CD4-positive, alpha-beta T cell treated with Interleukin-21 for 1 hour (primary cell): ENCODE results near the gene ZNF407.

Experiments
- DNase-seq: peaks from one replicate; pipeline ENCODE4 v3.0.0-alpha.2; 2020

Gene ZNF407

GRCh38 chr18:74896390-74896991, 298.8 kb downstream of the ZNF407 start:
- peak; percentile 56 for DNase-seq

GRCh38 chr18:74897971-74898657, 300.4 kb downstream of the ZNF407 start:
- no peak for DNase-seq

GRCh38 chr18:74898965-74899364, 301.3 kb downstream of the ZNF407 start:
- no peak for DNase-seq

- DNase-seq: no peak
Measured at GRCh38 chr18:74899554-74899953, 301.9 kb downstream of the ZNF407 start.

- DNase-seq: no peak
Measured at GRCh38 chr18:74901362-74902146, 303.9 kb downstream of the ZNF407 start.

DNA sequence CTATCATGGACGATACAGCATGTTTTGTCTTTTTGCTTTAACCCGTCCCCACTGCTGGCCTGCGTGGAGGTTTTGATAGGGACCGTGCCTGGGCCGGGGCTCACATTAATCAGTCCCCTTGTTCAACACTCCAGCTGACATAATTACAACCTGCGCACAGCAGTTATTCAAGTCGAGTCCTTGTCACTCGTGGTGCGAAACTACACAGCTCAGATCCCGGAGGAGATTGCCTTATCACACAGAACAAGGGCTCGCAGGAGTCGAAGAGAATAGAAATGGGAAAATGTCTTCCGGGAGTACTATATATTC, 304.4 kb downstream of the ZNF407 start:
- DNase-seq: no peak

- no peak for DNase-seq
Measured at GRCh38 chr18:74905247-74905646, 307.6 kb downstream of the ZNF407 start.

GRCh38 chr18:74906184-74906583, 308.5 kb downstream of the ZNF407 start:
- DNase-seq: no peak

DNA sequence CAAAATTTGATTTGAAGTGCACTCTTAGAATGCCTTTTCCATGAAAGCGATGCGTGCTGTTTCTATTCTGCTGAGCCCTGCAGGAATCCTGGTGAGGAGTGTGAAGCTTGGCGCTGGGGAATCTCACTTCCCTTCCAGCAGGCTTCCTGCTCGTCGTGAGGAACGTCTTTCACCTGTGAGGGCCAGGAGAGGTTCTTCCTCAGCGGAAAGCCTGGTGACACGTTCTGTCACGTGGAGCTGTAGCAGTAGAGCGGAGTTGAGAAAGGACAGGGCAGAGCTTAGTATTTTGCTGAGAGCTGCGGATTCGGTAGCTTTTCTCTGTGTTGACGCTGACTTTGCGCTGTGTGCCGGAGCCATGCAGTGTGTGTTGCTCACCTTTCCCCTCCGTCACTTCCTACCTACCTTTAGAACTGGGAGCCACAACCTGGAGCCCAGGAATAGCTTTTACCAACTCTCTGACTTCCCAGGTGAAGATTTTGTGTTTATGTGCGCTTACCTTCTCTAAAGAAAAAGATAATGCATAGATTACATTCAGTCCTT, 316.5 kb downstream of the ZNF407 start:
- DNase-seq: no peak

- no peak for DNase-seq
Measured at GRCh38 chr18:74914648-74915047, 317.0 kb downstream of the ZNF407 start.

DNA sequence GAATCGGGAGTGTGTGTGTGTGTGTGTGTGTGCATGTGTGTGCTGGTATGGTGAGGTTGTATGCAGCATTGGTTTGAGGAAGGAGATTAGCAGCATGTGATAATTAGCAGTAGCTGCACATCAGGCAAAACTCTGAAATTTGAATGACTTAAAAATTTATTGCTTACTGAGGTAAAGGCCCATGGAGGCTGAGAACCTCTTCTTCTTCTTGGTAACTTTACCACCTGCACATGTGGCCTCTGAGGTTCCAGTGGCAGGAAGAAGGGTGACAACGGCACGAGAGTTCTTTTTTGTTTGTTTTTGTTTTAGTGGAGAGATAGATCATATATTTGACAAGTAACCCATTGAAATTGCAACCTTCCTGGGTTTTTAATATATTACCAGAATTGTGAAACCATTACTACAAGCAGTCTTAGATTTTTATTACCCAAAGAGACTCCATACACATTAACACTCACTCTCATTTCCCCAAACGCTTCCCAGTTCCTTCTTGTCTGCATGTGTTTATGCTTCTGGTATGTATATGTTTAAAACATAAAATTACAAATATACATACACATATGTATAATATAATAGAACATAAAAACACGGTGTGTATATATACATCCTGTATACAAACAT, 319.2 kb downstream of the ZNF407 start:
- DNase-seq: no peak

- DNase-seq: no peak
Measured at GRCh38 chr18:74918276-74918790, 320.7 kb downstream of the ZNF407 start.

GRCh38 chr18:74921057-74921820, 323.6 kb downstream of the ZNF407 start:
- no peak for DNase-seq

DNA sequence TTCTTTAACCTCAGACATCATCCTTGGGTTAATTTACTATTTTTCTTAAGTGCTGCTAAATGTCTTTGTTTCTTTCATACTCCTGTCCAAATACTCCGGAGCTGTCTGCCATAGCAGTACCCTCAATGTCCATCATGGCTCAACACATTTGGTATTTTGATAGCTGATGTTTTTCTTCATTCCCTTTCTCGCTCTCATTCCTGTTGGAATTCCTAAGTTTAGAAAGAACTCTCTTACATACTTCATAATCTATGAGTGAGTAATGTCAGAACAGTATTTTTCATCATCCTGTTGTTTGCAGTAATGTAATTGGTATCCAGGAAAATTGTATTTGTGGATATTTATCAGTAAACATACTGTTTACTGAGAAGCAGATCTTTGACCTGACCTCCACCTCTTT, 328.4 kb downstream of the ZNF407 start:
- DNase-seq: no peak

- DNase-seq: no peak
Measured at GRCh38 chr18:74928194-74928968, 330.7 kb downstream of the ZNF407 start.

GRCh38 chr18:74929110-74929509, 331.4 kb downstream of the ZNF407 start:
- no peak for DNase-seq

DNA sequence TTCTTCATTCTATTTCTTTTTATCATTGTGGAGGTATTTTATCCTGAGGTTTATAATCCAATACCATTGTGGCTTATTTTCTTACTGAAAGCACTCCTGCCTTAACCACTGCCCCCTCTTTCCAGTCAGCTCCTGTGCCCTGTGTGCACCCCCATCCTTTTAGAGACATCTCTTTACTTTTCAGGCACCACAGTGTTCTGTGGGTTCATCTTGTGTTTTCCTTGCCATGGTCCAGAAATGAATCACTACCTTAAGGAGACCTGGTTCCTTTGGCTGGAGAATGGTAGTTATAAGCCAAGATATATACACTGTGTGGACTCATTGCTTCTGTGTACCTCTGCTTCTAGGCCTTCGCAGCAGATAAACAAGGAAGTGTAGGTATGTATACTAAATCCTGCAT, 332.9 kb downstream of the ZNF407 start:
- no peak for DNase-seq

DNA sequence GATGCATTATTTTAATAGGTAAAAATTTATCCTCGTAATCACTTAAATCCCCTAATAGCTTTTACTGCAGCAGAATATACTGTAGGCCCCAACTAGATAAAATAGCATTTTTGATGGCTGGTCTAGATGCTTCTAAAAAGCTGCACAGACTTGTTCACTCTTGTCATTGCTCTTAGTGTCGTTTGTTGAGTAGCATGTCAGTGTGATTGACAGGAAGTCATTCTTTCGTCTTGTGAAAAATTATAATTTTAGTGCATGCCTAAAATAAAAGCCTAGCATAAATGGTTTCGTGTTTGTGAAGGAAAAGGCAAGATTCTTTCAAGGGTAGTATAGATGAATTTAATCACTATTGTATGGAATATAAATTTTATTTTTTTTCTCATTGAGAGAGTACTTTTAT, 336.3 kb downstream of the ZNF407 start:
- DNase-seq: no peak

DNA sequence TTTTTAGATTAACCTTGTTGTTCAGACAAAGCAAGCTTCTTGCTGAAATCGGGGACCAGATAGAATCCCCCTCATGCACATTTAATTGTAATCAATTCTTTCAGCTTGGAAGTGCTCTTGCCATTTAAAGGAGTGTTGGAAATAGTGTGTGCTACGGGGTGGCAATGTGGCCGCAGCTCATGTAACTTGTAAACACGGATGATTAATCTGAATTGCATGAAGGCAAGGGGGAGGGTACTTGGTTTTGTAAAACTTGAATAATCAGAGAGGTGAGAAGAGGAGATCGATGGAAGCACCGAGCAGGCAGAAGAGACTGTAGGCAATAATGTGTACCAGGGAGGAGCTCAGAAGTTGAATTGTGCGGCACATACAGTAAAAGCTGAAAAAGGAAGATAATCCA, 337.8 kb downstream of the ZNF407 start:
- no peak for DNase-seq

DNA sequence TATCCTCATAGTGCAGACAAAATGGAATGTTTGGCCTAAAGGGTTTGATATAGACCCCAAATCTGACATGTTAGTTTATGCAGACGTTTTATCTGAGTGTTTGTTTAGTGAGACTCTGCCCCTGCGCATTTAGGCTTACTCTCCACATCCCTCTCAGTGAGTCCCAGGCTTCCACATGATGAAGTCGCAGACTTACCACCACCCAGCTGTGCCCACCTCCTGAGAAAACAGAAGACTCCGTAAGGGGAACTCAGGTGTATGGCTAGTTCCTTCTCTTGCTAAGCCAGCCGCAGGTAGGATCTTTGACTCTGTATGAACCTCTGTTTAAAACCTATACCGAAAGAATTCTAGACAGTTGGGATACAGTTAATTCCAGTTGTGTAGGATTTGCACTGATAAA, 338.7 kb downstream of the ZNF407 start:
- no peak for DNase-seq

GRCh38 chr18:74937291-74937690, 339.6 kb downstream of the ZNF407 start:
- DNase-seq: no peak

DNA sequence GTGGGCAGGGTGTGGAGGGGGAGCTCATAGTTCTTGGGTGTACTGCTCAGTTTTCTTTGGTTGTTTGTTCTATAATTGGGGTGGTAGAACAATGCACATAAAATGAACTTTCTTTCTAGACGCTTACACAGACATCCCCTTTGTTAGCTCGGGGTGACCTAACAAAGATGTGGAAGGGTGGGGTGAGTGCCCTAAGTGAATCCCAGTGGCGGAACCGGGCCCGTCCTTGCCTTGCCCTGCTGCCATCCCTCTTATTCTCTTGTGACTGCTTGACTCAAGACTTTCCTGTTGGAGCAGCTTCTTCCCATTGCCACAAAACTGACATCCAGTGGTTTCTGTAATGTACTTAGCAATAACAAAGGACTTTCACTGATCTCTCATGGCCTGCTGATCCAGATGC, 343.2 kb downstream of the ZNF407 start:
- no peak for DNase-seq
